Natural killer cell (primary cell): Measurements from ENCODE around the gene TRAPPC6A. TPM values are rescaled to one million over a fixed set of nuclear protein-coding genes. Genes with fewer than 3 reads are reported as not detected.

Experiments used
- ATAC-seq, 3 donors: fragments of 150-1000 bp in 2 of 3; fragments of 200-7000 bp in 1 of 3; cut with Tn5 transposase; 1 replicate in 1 of 3; 2 replicates in 2 of 3; pipeline ENCODE4 v1.10.0; 2021; ENCODE audit warnings: mild to moderate bottlenecking in 2 of 3, moderate library complexity in 2 of 3
- DNase-seq, 2 donors: peaks; one replicate each; pipeline versions ENCODE4 v3.0.0 to v3.0.0-alpha.2; 2013 to 2021; ENCODE audit warnings: mixed read lengths in 1 of 2
- H3K27ac ChIP-seq: one replicate; pipeline ENCODE4 v1.5.1; 2013; ENCODE audit warnings: mild to moderate bottlenecking, low read length
- H3K27me3 ChIP-seq: one replicate; pipeline ENCODE4 v1.6.1; 2013; ENCODE audit warnings: low read length; ENCODE audit not compliant: control insufficient read depth, insufficient read depth
- H3K36me3 ChIP-seq: one replicate; pipeline ENCODE4 v1.6.1; 2013; ENCODE audit warnings: low read length; ENCODE audit not compliant: control insufficient read depth, insufficient read depth
- H3K4me1 ChIP-seq: one replicate; pipeline ENCODE4 v1.6.1; 2013; ENCODE audit warnings: low read length; ENCODE audit not compliant: control insufficient read depth, insufficient read depth
- H3K4me3 ChIP-seq: one replicate; pipeline ENCODE4 v1.5.1; 2013; ENCODE audit warnings: low read length
- H3K9me3 ChIP-seq: one replicate; pipeline ENCODE4 v1.6.1; 2013; ENCODE audit warnings: low read length; ENCODE audit not compliant: control insufficient read depth, insufficient read depth
- H3K27ac Mint-ChIP-seq, 2 donors: one replicate each; pipeline ENCODE4 v1.8.0; 2022; ENCODE audit warnings: mild to moderate bottlenecking in 2 of 2, mixed read lengths in 2 of 2, moderate library complexity in 1 of 2
- H3K27me3 Mint-ChIP-seq, 2 donors: one replicate each; pipeline ENCODE4 v1.8.0; 2022; ENCODE audit warnings: low read depth in 2 of 2, mixed read lengths in 2 of 2
- H3K36me3 Mint-ChIP-seq: one replicate; pipeline ENCODE4 v1.8.0; 2022; ENCODE audit warnings: mixed read lengths
- H3K4me1 Mint-ChIP-seq, 2 donors: one replicate each; pipeline ENCODE4 v1.8.0; 2022; ENCODE audit warnings: mixed read lengths in 2 of 2
- H3K4me3 Mint-ChIP-seq: one replicate; pipeline ENCODE4 v1.8.0; 2022; ENCODE audit warnings: mild to moderate bottlenecking, moderate library complexity, mixed read lengths
- H3K9me3 Mint-ChIP-seq, 2 donors: one replicate each; pipeline ENCODE4 v1.8.0; 2022; ENCODE audit warnings: mixed read lengths in 2 of 2
- CTCF ChIP-seq: fragments of 200-600 bp; IDR thresholded peaks from one replicate; pipeline ENCODE4 v1.8.0; 2022; ENCODE audit warnings: antibody characterized with exemption
- WGBS: methylation state at CpG from one replicate; pipeline ENCODE4 v1.1.7; 2013; ENCODE audit warnings: missing lambda C conversion rate; ENCODE audit not compliant: insufficient coverage; 5-methylcytosine and 5-hydroxymethylcytosine counted together
- intact Hi-C: fragments of 100-400 bp; cut with micrococcal nuclease; formaldehyde crosslinking; loops from one replicate; pipeline ENCODE4 v1.14.2; 2022
- total RNA-seq, 4 donors: library from RNA; stranded (reverse); fragments of 120-200 nt in 1 of 4; gene quantifications; one replicate each; pipeline versions ENCODE4 v1.2.3 to v1.2.4, GENCODE V29; 2013 to 2022

The TRAPPC6A gene
- total RNA-seq, 3 donors from 2014 or later (not counting 1 experiment from before 2014, with no cell fraction given): 38.0 to 47.0 (median 45.2) TPM

GRCh38 chr19:45115809-45116615 lies 62.0 kb downstream of the TRAPPC6A start:
- DNase-seq (no peak), ATAC-seq (no peak)
- H3K4me1 ChIP-seq: peaks cover 41% of the 10 kb centered on the region
- no peaks in the 10 kb centered on the region for H3K27me3 ChIP-seq
- no peaks in the 10 kb centered on the region for H3K36me3 ChIP-seq
- H3K27me3 Mint-ChIP-seq: no peaks in the 10 kb centered on the region
- H3K27ac ChIP-seq: no peak overlapping the region
- H3K27ac Mint-ChIP-seq: peak overlapping the region in 1 of 2 donors; percentile 59
- WGBS: 83% methylated on average over 21 of the region's 21 CpGs
- intact Hi-C loops: no loop called here
- no peak for TF ChIP-seq CTCF
- no peak overlapping the region for H3K4me3 ChIP-seq
- H3K9me3 Mint-ChIP-seq: no peaks in the 10 kb centered on the region
- peaks cover 21 to 40% of the 10 kb centered on the region in 2 donors for H3K4me1 Mint-ChIP-seq
- no peaks in the 10 kb centered on the region for H3K9me3 ChIP-seq
- H3K4me3 Mint-ChIP-seq: no peak overlapping the region
- H3K36me3 Mint-ChIP-seq: no peaks in the 10 kb centered on the region

GRCh38 chr19:45114116-45114515 lies 63.9 kb downstream of the TRAPPC6A start:
- H3K27me3 ChIP-seq: no peaks in the 10 kb centered on the region
- TF ChIP-seq CTCF: no peak
- no peaks in the 10 kb centered on the region for H3K9me3 ChIP-seq
- H3K36me3 ChIP-seq: no peaks in the 10 kb centered on the region
- no peak overlapping the region for H3K27ac ChIP-seq
- 74% methylated on average over 3 of the region's 4 CpGs for WGBS
- no peak overlapping the region for H3K4me3 ChIP-seq
- DNase-seq: no peak
- Mint-ChIP-seq H3K4me1 (peaks cover 16 to 45% of the 10 kb centered on the region in 2 donors), H3K9me3 (no peaks in the 10 kb centered on the region), H3K4me3 (no peak overlapping the region), H3K27me3 (no peaks in the 10 kb centered on the region), H3K27ac (no peak overlapping the region), H3K36me3 (no peaks in the 10 kb centered on the region)
- ATAC-seq: no peak
- peaks cover 33% of the 10 kb centered on the region for H3K4me1 ChIP-seq
- intact Hi-C loops: no loop called here

GRCh38 chr19:45113628-45114027 lies 64.4 kb downstream of the TRAPPC6A start:
- H3K36me3 Mint-ChIP-seq: no peaks in the 10 kb centered on the region
- intact Hi-C loops: no loop called here
- Histone ChIP-seq H3K27me3 (no peaks in the 10 kb centered on the region), H3K4me1 (peaks cover 28% of the 10 kb centered on the region), H3K27ac (no peak overlapping the region), H3K9me3 (no peaks in the 10 kb centered on the region), H3K4me3 (no peak overlapping the region), H3K36me3 (no peaks in the 10 kb centered on the region)
- no peak for DNase-seq
- ATAC-seq: no peak
- WGBS: 81% methylated on average over 9 of the region's 9 CpGs
- no peak for TF ChIP-seq CTCF
- H3K27me3 Mint-ChIP-seq: no peaks in the 10 kb centered on the region
- H3K4me3 Mint-ChIP-seq: no peak overlapping the region
- H3K27ac Mint-ChIP-seq: no peak overlapping the region
- H3K9me3 Mint-ChIP-seq: no peaks in the 10 kb centered on the region
- peaks cover 12 to 43% of the 10 kb centered on the region in 2 donors for H3K4me1 Mint-ChIP-seq

Other genes starting within 250 kb of the TRAPPC6A start
- gene APOC4, start 236.0 kb downstream of the TRAPPC6A start, total RNA-seq: not detected
- not detected for gene APOC2, start 232.2 kb downstream of the TRAPPC6A start, total RNA-seq
- gene CLPTM1, start 222.9 kb downstream of the TRAPPC6A start, total RNA-seq: 100 to 1,000 TPM in 2 of 3 donors, 10 to 100 TPM in 1; 97.1 to 125 (median 120) TPM
- 100 to 1,000 TPM in 2 of 3 donors, 10 to 100 TPM in 1; 92.4 to 119 (median 105) TPM for gene RELB, start 176.8 kb downstream of the TRAPPC6A start, total RNA-seq
- gene CLASRP, start 139.2 kb downstream of the TRAPPC6A start, total RNA-seq: 100 to 1,000 TPM; 142 to 160 (median 146) TPM
- 1 to 10 TPM; 5.1 to 8.0 (median 8.0) TPM for gene ZNF296, start 101.8 kb downstream of the TRAPPC6A start, total RNA-seq
- gene GEMIN7, start 99.0 kb downstream of the TRAPPC6A start, total RNA-seq: 10 to 100 TPM; 27.7 to 28.7 (median 27.9) TPM
- gene PPP1R37, start 85.1 kb downstream of the TRAPPC6A start, total RNA-seq: 10 to 100 TPM; 23.8 to 29.3 (median 25.0) TPM
- gene NKPD1, start 17.3 kb downstream of the TRAPPC6A start, total RNA-seq: under 1 TPM; 0.55 to 1.00 (median 0.66) TPM
- 10 to 100 TPM; 20.9 to 26.3 (median 21.8) TPM for gene BLOC1S3, start 547 bp upstream of the TRAPPC6A start, total RNA-seq
- gene EXOC3L2, start 67.2 kb upstream of the TRAPPC6A start, total RNA-seq: under 1 TPM in 2 of 3 donors, not detected in 1; 0.16 to 0.23 TPM
- 10 to 100 TPM; 50.4 to 53.6 (median 51.4) TPM for gene MARK4, start 73.0 kb upstream of the TRAPPC6A start, total RNA-seq
- gene CKM, start 144.6 kb upstream of the TRAPPC6A start, total RNA-seq: not detected
- gene KLC3, start 162.5 kb upstream of the TRAPPC6A start, total RNA-seq: not detected
- gene ERCC2, start 192.3 kb upstream of the TRAPPC6A start, total RNA-seq: 10 to 100 TPM; 13.4 to 22.3 (median 14.9) TPM
- 1 to 10 TPM; 5.6 to 7.4 (median 5.9) TPM for gene PPP1R13L, start 226.8 kb upstream of the TRAPPC6A start, total RNA-seq
- 1 to 10 TPM in 1 of 3 donors, under 1 TPM in 2; 0.28 to 1.4 (median 0.45) TPM for gene POLR1G, start 228.4 kb upstream of the TRAPPC6A start, total RNA-seq
- gene ERCC1, start 245.7 kb upstream of the TRAPPC6A start, total RNA-seq: 10 to 100 TPM; 46.8 to 55.2 (median 48.2) TPM